ENCODE measurements around the gene JAK1. TPM values are rescaled to one million over a fixed set of nuclear protein-coding genes. Genes with fewer than 3 reads are reported as not detected.

Gene JAK1
- total RNA-seq, 1 donor from 2014 or later, result 27.7 TPM

GRCh38 chr1:64938991-64939390, 27.4 kb downstream of the JAK1 start:
- Mint-ChIP-seq H3K4me1 (no peaks in the 10 kb centered on the region), H3K9me3 (no peaks in the 10 kb centered on the region), H3K4me3 (no peak overlapping the region), H3K27ac (ENCODE audit: unreplicated experiment) (no peak overlapping the region), H3K36me3 (ENCODE audit: low read depth) (no peaks in the 10 kb centered on the region), H3K27me3 (ENCODE audit: low read depth) (no peaks in the 10 kb centered on the region)
- no peak for TF ChIP-seq CTCF (conservative IDR thresholded peaks at IDR 0.05)
- DNase-seq (ENCODE audit: low read depth, low spot score), result no peak

GRCh38 chr1:64936956-64937355, 29.4 kb downstream of the JAK1 start:
- Mint-ChIP-seq H3K27me3 (ENCODE audit: low read depth) (no peaks in the 10 kb centered on the region), H3K9me3 (no peaks in the 10 kb centered on the region), H3K4me3 (no peak overlapping the region), H3K36me3 (ENCODE audit: low read depth) (no peaks in the 10 kb centered on the region), H3K27ac (ENCODE audit: unreplicated experiment) (no peak overlapping the region), H3K4me1 (peaks cover 8% of the 10 kb centered on the region)
- DNase-seq (ENCODE audit: low read depth, low spot score), result no peak
- no peak for TF ChIP-seq CTCF (conservative IDR thresholded peaks at IDR 0.05)

- DNase-seq (ENCODE audit: low read depth, low spot score), result no peak
- Mint-ChIP-seq H3K36me3 (ENCODE audit: low read depth) (no peaks in the 10 kb centered on the region), H3K9me3 (no peaks in the 10 kb centered on the region), H3K27me3 (ENCODE audit: low read depth) (no peaks in the 10 kb centered on the region), H3K4me3 (no peak overlapping the region), H3K4me1 (peaks cover 8% of the 10 kb centered on the region), H3K27ac (ENCODE audit: unreplicated experiment) (no peak overlapping the region)
- TF ChIP-seq CTCF (conservative IDR thresholded peaks at IDR 0.05), result no peak
These were observed 30.7 kb downstream of the JAK1 start for GRCh38 chr1:64935551-64936155.

GRCh38 chr1:64934878-64935275, 31.5 kb downstream of the JAK1 start:
- no peak for TF ChIP-seq CTCF (conservative IDR thresholded peaks at IDR 0.05)
- H3K27ac Mint-ChIP-seq (ENCODE audit: unreplicated experiment), result no peak overlapping the region
- H3K27me3 Mint-ChIP-seq (ENCODE audit: low read depth), result no peaks in the 10 kb centered on the region
- peaks cover 8% of the 10 kb centered on the region for H3K4me1 Mint-ChIP-seq
- no peaks in the 10 kb centered on the region for H3K9me3 Mint-ChIP-seq
- H3K4me3 Mint-ChIP-seq, result no peak overlapping the region
- no peak for DNase-seq (ENCODE audit: low read depth, low spot score)
- H3K36me3 Mint-ChIP-seq (ENCODE audit: low read depth), result no peaks in the 10 kb centered on the region

GRCh38 chr1:64934115-64934877, 32.1 kb downstream of the JAK1 start:
- Mint-ChIP-seq H3K36me3 (ENCODE audit: low read depth) (no peaks in the 10 kb centered on the region), H3K4me1 (peaks cover 8% of the 10 kb centered on the region), H3K9me3 (no peaks in the 10 kb centered on the region), H3K27me3 (ENCODE audit: low read depth) (no peaks in the 10 kb centered on the region), H3K4me3 (no peak overlapping the region), H3K27ac (ENCODE audit: unreplicated experiment) (no peak overlapping the region)
- no peak for TF ChIP-seq CTCF (conservative IDR thresholded peaks at IDR 0.05)
- DNase-seq (ENCODE audit: low read depth, low spot score), result no peak
